ENCODE results near the gene IQSEC2.

Gene IQSEC2
- long read RNA-seq: 0 reads

DNA sequence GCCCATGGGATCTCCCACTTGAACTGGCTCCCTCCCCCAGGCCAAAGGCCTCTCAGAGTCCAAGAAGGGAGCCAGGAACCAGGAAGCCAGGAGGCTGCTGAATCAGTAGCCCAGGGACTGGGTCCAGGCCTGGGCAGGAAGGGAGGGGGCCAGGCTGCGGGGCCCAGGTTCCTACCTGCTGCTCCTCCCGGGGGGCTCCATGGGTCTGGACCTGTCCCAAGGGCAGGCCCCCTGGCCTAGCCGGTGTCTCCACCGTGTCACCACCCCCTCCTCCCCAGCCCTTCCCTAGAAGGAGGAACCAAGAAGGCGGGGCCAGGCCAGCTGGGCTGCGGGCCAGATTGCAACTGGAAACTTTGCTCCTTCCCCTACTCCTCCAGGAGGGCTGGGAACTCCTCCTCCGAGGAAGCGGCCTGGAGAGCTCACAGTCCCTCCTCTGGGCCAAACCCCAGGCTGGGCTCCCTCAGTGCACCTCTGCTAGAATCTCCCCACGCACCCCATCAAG, at the start of gene IQSEC2:
IQSEC2 (minus strand) TSS at position 264 of the 502 bp plus-strand sequence.
- DNase-seq (ENCODE audit: low read depth in 1 of 2, low spot score in 1 of 2): peak; percentile 43 to 49
- TF ChIP-seq POLR2AphosphoS5 (IDR thresholded peaks at IDR 0.05; ENCODE audit: low read depth) (no peak), GABPA (IDR thresholded peaks at IDR 0.05; ENCODE audit: low read depth) (no peak), SPI1 (IDR thresholded peaks at IDR 0.05; ENCODE audit: borderline replicate concordance, low read depth) (no peak)
- TF ChIP-seq, protein P1, sequence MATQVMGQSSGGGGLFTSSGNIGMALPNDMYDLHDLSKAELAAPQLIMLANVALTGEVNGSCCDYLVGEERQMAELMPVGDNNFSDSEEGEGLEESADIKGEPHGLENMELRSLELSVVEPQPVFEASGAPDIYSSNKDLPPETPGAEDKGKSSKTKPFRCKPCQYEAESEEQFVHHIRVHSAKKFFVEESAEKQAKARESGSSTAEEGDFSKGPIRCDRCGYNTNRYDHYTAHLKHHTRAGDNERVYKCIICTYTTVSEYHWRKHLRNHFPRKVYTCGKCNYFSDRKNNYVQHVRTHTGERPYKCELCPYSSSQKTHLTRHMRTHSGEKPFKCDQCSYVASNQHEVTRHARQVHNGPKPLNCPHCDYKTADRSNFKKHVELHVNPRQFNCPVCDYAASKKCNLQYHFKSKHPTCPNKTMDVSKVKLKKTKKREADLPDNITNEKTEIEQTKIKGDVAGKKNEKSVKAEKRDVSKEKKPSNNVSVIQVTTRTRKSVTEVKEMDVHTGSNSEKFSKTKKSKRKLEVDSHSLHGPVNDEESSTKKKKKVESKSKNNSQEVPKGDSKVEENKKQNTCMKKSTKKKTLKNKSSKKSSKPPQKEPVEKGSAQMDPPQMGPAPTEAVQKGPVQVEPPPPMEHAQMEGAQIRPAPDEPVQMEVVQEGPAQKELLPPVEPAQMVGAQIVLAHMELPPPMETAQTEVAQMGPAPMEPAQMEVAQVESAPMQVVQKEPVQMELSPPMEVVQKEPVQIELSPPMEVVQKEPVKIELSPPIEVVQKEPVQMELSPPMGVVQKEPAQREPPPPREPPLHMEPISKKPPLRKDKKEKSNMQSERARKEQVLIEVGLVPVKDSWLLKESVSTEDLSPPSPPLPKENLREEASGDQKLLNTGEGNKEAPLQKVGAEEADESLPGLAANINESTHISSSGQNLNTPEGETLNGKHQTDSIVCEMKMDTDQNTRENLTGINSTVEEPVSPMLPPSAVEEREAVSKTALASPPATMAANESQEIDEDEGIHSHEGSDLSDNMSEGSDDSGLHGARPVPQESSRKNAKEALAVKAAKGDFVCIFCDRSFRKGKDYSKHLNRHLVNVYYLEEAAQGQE (IDR thresholded peaks at IDR 0.05; ENCODE audit: insufficient replicate concordance, low read depth): no peak
- TF ChIP-seq, protein P2, sequence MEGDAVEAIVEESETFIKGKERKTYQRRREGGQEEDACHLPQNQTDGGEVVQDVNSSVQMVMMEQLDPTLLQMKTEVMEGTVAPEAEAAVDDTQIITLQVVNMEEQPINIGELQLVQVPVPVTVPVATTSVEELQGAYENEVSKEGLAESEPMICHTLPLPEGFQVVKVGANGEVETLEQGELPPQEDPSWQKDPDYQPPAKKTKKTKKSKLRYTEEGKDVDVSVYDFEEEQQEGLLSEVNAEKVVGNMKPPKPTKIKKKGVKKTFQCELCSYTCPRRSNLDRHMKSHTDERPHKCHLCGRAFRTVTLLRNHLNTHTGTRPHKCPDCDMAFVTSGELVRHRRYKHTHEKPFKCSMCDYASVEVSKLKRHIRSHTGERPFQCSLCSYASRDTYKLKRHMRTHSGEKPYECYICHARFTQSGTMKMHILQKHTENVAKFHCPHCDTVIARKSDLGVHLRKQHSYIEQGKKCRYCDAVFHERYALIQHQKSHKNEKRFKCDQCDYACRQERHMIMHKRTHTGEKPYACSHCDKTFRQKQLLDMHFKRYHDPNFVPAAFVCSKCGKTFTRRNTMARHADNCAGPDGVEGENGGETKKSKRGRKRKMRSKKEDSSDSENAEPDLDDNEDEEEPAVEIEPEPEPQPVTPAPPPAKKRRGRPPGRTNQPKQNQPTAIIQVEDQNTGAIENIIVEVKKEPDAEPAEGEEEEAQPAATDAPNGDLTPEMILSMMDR (IDR thresholded peaks at IDR 0.05; ENCODE audit: insufficient read depth, low read length): no peak
- Histone ChIP-seq H3K27me3 (ENCODE audit: insufficient read depth, poor library complexity, severe bottlenecking) (no peaks in the 10 kb centered on the region), H3K4me3 (replicated peaks; ENCODE audit: insufficient read depth, low read length) (peak within 1 kb of the TSS; percentile 32), H3K27ac (replicated peaks) (no peak within 1 kb of the TSS)

DNA sequence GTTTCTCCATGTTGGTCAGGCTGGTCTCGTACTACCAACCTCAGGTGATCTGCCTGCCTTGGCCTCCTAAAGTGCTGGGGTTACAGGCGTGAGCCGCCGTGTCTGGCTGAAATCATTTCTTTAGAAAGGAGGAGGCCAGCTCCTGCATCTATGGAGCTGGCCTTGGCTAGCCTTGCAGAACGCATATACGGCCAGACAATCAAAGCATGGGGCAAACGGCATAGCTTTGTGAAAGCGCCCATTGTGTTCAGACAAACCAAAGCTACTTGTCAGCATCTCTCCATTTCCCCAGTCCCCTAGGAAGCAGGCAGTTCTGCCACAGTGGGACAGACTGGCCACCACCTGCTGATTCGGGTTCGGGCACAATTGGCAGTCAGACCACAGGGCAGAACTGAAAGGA, 48.9 kb upstream of the IQSEC2 start:
- Histone ChIP-seq H3K4me3 (replicated peaks; ENCODE audit: insufficient read depth, low read length) (no peak overlapping the region), H3K27ac (replicated peaks) (no peak overlapping the region), H3K27me3 (ENCODE audit: insufficient read depth, poor library complexity, severe bottlenecking) (peaks cover 12% of the 10 kb centered on the region)
- no peak for DNase-seq (ENCODE audit: low read depth in 1 of 2, low spot score in 1 of 2)
- no peak for TF ChIP-seq SPI1 (IDR thresholded peaks at IDR 0.05; ENCODE audit: borderline replicate concordance, low read depth)
- TF ChIP-seq, protein P1 (IDR thresholded peaks at IDR 0.05; ENCODE audit: insufficient replicate concordance, low read depth): no peak
- no peak for TF ChIP-seq POLR2AphosphoS5 (IDR thresholded peaks at IDR 0.05; ENCODE audit: low read depth)
- TF ChIP-seq, protein P2 (IDR thresholded peaks at IDR 0.05; ENCODE audit: insufficient read depth, low read length): no peak
- no peak for TF ChIP-seq GABPA (IDR thresholded peaks at IDR 0.05; ENCODE audit: low read depth)

DNA sequence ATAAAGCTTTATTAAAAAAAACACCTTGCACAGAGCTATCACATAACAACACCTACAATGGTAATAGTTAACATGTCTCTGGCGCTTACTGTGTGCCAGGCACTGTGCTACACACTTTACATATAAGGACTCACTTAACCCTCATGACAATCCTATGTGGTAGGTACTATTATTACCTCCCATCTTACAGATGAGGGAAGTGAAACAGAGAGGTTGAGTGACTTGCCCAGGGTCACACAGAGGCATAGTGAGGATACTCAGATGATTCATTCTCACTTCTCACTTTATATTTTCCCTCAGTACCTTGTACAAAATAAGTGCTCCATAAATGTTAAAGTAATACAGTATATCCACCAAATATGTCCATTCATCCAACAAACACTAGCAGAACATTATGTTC, 43.4 kb upstream of the IQSEC2 start:
- no peak for DNase-seq (ENCODE audit: low read depth in 1 of 2, low spot score in 1 of 2)
- TF ChIP-seq, protein P2 (IDR thresholded peaks at IDR 0.05; ENCODE audit: insufficient read depth, low read length): no peak
- TF ChIP-seq SPI1 (IDR thresholded peaks at IDR 0.05; ENCODE audit: borderline replicate concordance, low read depth) (no peak), POLR2AphosphoS5 (IDR thresholded peaks at IDR 0.05; ENCODE audit: low read depth) (no peak), GABPA (IDR thresholded peaks at IDR 0.05; ENCODE audit: low read depth) (no peak)
- TF ChIP-seq, protein P1 (IDR thresholded peaks at IDR 0.05; ENCODE audit: insufficient replicate concordance, low read depth): no peak
- H3K4me3 ChIP-seq (replicated peaks; ENCODE audit: insufficient read depth, low read length): no peak overlapping the region
- H3K27ac ChIP-seq (replicated peaks): no peak overlapping the region
- peaks cover 38% of the 10 kb centered on the region for H3K27me3 ChIP-seq (ENCODE audit: insufficient read depth, poor library complexity, severe bottlenecking)

All from HL-60 (cell line).